Hindlimb muscle (tissue), 1 donor: ENCODE data around the gene ADPRHL1. TPM values are rescaled to one million over a fixed set of nuclear protein-coding genes. Genes with fewer than 3 reads are reported as not detected.
A peak's percentile ranks its signal among the peaks of the same experiment; 100 is the strongest.
"Not testable (repeated sequence)": the region's sequence is repeated elsewhere in the genome, so short reads cannot be mapped to it uniquely, and the experiment has no call there.

Source experiments
- DNase-seq: peaks from one replicate; pipeline ENCODE4 v3.0.0-alpha.2; 2013
- polyA plus RNA-seq: library from polyadenylated mRNA; unstranded; fragments of 120-200 nt; gene quantifications from one replicate; pipeline ENCODE4 v1.2.1, GENCODE V29; 2013; ENCODE audit not compliant: insufficient read length

Gene ADPRHL1
- polyA plus RNA-seq, 1 donor: 263 TPM

GRCh38 chr13:113400621-113401451 is 52.5 kb downstream of the ADPRHL1 start:
- DNase-seq: no peak

- DNase-seq: no peak
Observed at GRCh38 chr13:113399755-113400149, 53.5 kb downstream of the ADPRHL1 start.

- no peak for DNase-seq
Observed at GRCh38 chr13:113398963-113399754, 54.1 kb downstream of the ADPRHL1 start.

- no peak for DNase-seq
Observed at GRCh38 chr13:113397608-113398425, 55.5 kb downstream of the ADPRHL1 start.

- no peak for DNase-seq
Observed at GRCh38 chr13:113394339-113394640, 59.0 kb downstream of the ADPRHL1 start.

- peak; percentile 80 for DNase-seq
Observed at GRCh38 chr13:113393563-113394338, 59.5 kb downstream of the ADPRHL1 start.

- DNase-seq: no peak
Observed at GRCh38 chr13:113393226-113393562, 60.1 kb downstream of the ADPRHL1 start.

- DNase-seq: no peak
Observed at GRCh38 chr13:113390874-113391497, 62.3 kb downstream of the ADPRHL1 start.

- DNase-seq: not testable (repeated sequence)
Observed at GRCh38 chr13:113389586-113389985, 63.7 kb downstream of the ADPRHL1 start.

GRCh38 chr13:113387396-113387795 is 65.9 kb downstream of the ADPRHL1 start:
- DNase-seq: no peak

GRCh38 chr13:113383089-113383488 is 70.2 kb downstream of the ADPRHL1 start:
- no peak for DNase-seq

- DNase-seq: not testable (repeated sequence)
Observed at GRCh38 chr13:113382542-113382941, 70.7 kb downstream of the ADPRHL1 start.

- no peak for DNase-seq
Observed at GRCh38 chr13:113378825-113379224, 74.5 kb downstream of the ADPRHL1 start.

- no peak for DNase-seq
Observed at GRCh38 chr13:113374511-113375175, 78.6 kb downstream of the ADPRHL1 start.

- no peak for DNase-seq
Observed at GRCh38 chr13:113373811-113374485, 79.3 kb downstream of the ADPRHL1 start.

- DNase-seq: not testable (repeated sequence)
Observed at GRCh38 chr13:113371701-113372100, 81.6 kb downstream of the ADPRHL1 start.

- no peak for DNase-seq
Observed at GRCh38 chr13:113371061-113371460, 82.2 kb downstream of the ADPRHL1 start.

GRCh38 chr13:113369881-113370280 is 83.4 kb downstream of the ADPRHL1 start:
- DNase-seq: no peak

GRCh38 chr13:113369189-113369588 is 84.1 kb downstream of the ADPRHL1 start:
- DNase-seq: no peak

- DNase-seq: not testable (repeated sequence)
Observed at GRCh38 chr13:113368353-113368752, 84.9 kb downstream of the ADPRHL1 start.

- DNase-seq: no peak
Observed at GRCh38 chr13:113367771-113368170, 85.5 kb downstream of the ADPRHL1 start.
